Measurements from ENCODE around the gene TRAF7. TPM values are rescaled to one million over a fixed set of nuclear protein-coding genes. Genes with fewer than 3 reads are reported as not detected.

TRAF7 gene
- total and polyA plus RNA-seq, 2 of the 13 experiments (the other 11 are each of a cell fraction or from before 2014, with no cell fraction given): 47.9 to 65.6 TPM

- TF ChIP-seq CCAR2 (optimal IDR thresholded peaks at IDR 0.05; ENCODE audit: low read depth, low read length) (no peak), AGO1 (IDR thresholded peaks at IDR 0.05; ENCODE audit: low read depth, low read length, poor library complexity, severe bottlenecking) (no peak), IRF2 (CRISPR knock-in tag; IDR thresholded peaks at IDR 0.05) (peak; percentile 20; the same call in 1 of the 2 replicates), ZNF878 (CRISPR knock-in tag; IDR thresholded peaks at IDR 0.05) (peak; percentile 50; the same call in 1 of the 2 replicates), THAP11 (CRISPR knock-in tag; IDR thresholded peaks at IDR 0.05) (peak; percentile 50; the same call in 1 of the 2 replicates), ZNF205 (CRISPR knock-in tag; IDR thresholded peaks at IDR 0.05) (0 out of 2 replicates have a peak, but pooled peaks have one; percentile 25), ZNF788 (CRISPR knock-in tag; IDR thresholded peaks at IDR 0.05; ENCODE audit: borderline replicate concordance) (peak; percentile 29; the same call in 1 of the 2 replicates), TBP (CRISPR knock-in tag; IDR thresholded peaks at IDR 0.05) (no peak), ZHX1 (CRISPR knock-in tag; IDR thresholded peaks at IDR 0.05; ENCODE audit: low read depth) (peak; percentile 77; the same call in 1 of the 2 replicates), YY1 (IDR thresholded peaks at IDR 0.05; ENCODE audit: insufficient read depth, insufficient replicate concordance, low read depth, low read length) (peak; percentile 37), PAXIP1 (CRISPR knock-in tag; conservative IDR thresholded peaks at IDR 0.05) (peak; percentile 72), KLF15 (CRISPR knock-in tag; IDR thresholded peaks at IDR 0.05; ENCODE audit: borderline replicate concordance) (no peak), HDAC2 (CRISPR knock-in tag; IDR thresholded peaks at IDR 0.05) (peak; percentile 72), KLF16 (CRISPR knock-in tag; IDR thresholded peaks at IDR 0.05) (peak in 1 of 2 experiments; percentile 29; a peak in 1 of 4 replicates), FOXO1 (CRISPR knock-in tag; IDR thresholded peaks at IDR 0.05) (peak; percentile 78; the same call in 1 of the 2 replicates), KLF6 (CRISPR knock-in tag; IDR thresholded peaks at IDR 0.05) (no peak), SNRNP70 (IDR thresholded peaks at IDR 0.05; ENCODE audit: low read depth, low read length) (no peak), ZIK1 (CRISPR knock-in tag; IDR thresholded peaks at IDR 0.05; ENCODE audit: borderline replicate concordance, low read depth) (no peak), ZNF160 (CRISPR knock-in tag; IDR thresholded peaks at IDR 0.05) (no peak), HOXA7 (CRISPR knock-in tag; IDR thresholded peaks at IDR 0.05) (no peak), SNAI1 (CRISPR knock-in tag; IDR thresholded peaks at IDR 0.05; ENCODE audit: borderline replicate concordance) (no peak), MAFG (CRISPR knock-in tag; IDR thresholded peaks at IDR 0.05) (no peak), KAT8 (CRISPR knock-in tag; IDR thresholded peaks at IDR 0.05) (peak; percentile 71), TFDP1 (CRISPR knock-in tag; IDR thresholded peaks at IDR 0.05; ENCODE audit: borderline replicate concordance) (no peak)
Observed at GRCh38 chr16:2226245-2226793, 70.7 kb downstream of the TRAF7 start (continued).
